HG03575 (cell line): ENCODE results near the gene EAF1.
"Not testable (repeated sequence)": the region's sequence is repeated elsewhere in the genome, so short reads cannot be mapped to it uniquely, and the experiment has no call there.

ENCODE experiments used
- ATAC-seq: cut with Tn5 transposase; IDR thresholded peaks from one replicate; pipeline ENCODE4 v1.9.1; 2021; ENCODE audit not compliant: unreplicated experiment, insufficient number of reproducible peaks, low FRiP score; ENCODE audit errors: extremely low read depth

EAF1 gene

GRCh38 chr3:15470849-15471248, 43.5 kb downstream of the EAF1 start:
- no peak for ATAC-seq

- no peak for ATAC-seq
Measured at GRCh38 chr3:15471861-15472260, 44.5 kb downstream of the EAF1 start.

GRCh38 chr3:15475161-15475560, 47.8 kb downstream of the EAF1 start:
- ATAC-seq = no peak

GRCh38 chr3:15476378-15476777, 49.0 kb downstream of the EAF1 start:
- no peak for ATAC-seq

- ATAC-seq = no peak
Measured at GRCh38 chr3:15477951-15478639, 50.7 kb downstream of the EAF1 start.

- ATAC-seq = no peak
Measured at GRCh38 chr3:15478640-15478979, 51.2 kb downstream of the EAF1 start.

GRCh38 chr3:15479400-15480224, 52.2 kb downstream of the EAF1 start:
- ATAC-seq = no peak

GRCh38 chr3:15484551-15484950, 57.2 kb downstream of the EAF1 start:
- not testable (repeated sequence) for ATAC-seq

- ATAC-seq = no peak
Measured at GRCh38 chr3:15486020-15486419, 58.6 kb downstream of the EAF1 start.

- ATAC-seq = no peak
Measured at GRCh38 chr3:15486979-15487378, 59.6 kb downstream of the EAF1 start.

GRCh38 chr3:15488002-15488401, 60.6 kb downstream of the EAF1 start:
- ATAC-seq = no peak

GRCh38 chr3:15490158-15490557, 62.8 kb downstream of the EAF1 start:
- ATAC-seq = no peak

GRCh38 chr3:15491143-15491542, 63.7 kb downstream of the EAF1 start:
- no peak for ATAC-seq
